HG03095 (cell line): Measurements from ENCODE around the gene FNDC3A.

ENCODE experiments used
- ATAC-seq: cut with Tn5 transposase; IDR thresholded peaks from one replicate; pipeline ENCODE4 v1.9.1; 2021; ENCODE audit warnings: moderate library complexity; ENCODE audit not compliant: unreplicated experiment

The FNDC3A gene, protein sequence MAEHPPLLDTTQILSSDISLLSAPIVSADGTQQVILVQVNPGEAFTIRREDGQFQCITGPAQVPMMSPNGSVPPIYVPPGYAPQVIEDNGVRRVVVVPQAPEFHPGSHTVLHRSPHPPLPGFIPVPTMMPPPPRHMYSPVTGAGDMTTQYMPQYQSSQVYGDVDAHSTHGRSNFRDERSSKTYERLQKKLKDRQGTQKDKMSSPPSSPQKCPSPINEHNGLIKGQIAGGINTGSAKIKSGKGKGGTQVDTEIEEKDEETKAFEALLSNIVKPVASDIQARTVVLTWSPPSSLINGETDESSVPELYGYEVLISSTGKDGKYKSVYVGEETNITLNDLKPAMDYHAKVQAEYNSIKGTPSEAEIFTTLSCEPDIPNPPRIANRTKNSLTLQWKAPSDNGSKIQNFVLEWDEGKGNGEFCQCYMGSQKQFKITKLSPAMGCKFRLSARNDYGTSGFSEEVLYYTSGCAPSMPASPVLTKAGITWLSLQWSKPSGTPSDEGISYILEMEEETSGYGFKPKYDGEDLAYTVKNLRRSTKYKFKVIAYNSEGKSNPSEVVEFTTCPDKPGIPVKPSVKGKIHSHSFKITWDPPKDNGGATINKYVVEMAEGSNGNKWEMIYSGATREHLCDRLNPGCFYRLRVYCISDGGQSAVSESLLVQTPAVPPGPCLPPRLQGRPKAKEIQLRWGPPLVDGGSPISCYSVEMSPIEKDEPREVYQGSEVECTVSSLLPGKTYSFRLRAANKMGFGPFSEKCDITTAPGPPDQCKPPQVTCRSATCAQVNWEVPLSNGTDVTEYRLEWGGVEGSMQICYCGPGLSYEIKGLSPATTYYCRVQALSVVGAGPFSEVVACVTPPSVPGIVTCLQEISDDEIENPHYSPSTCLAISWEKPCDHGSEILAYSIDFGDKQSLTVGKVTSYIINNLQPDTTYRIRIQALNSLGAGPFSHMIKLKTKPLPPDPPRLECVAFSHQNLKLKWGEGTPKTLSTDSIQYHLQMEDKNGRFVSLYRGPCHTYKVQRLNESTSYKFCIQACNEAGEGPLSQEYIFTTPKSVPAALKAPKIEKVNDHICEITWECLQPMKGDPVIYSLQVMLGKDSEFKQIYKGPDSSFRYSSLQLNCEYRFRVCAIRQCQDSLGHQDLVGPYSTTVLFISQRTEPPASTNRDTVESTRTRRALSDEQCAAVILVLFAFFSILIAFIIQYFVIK

DNA sequence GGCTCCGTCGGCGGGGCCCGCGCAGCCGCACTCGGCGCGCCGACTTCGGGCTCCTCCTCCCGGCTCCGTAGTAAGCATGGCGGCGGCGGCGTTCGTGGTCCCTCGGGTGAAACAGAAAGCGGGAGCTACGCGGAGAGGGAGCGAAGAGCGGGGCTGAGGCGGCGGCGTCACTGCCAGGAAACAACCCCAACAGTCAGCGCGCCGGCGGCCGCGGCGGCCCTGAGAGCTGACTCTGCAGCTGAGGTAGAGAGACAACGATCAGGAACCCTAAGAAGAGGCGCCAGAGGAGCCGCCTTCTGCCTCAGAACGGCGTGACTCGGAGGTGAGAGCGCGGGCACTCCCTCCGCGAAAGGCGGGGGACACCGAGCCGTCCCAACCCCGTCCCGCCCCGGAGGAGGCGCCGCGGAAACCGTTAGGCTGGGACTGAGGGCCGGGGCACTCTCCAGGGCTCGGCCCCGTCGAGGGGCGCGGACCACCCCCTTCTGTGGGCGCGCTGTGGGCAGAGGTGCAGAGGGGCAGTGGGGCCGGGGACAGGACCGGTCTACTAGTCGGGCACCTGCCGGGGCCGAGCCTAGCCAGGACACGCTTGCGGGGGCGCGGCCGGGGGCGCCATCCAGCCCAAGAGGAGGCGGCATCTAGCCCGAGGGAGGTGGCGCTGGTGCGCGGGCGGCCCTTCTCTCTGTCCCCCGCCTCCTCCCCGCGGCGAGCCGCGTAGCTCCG lies at the start of gene FNDC3A:
Gene FNDC3A (plus strand): TSS at position 57 of the 720 bp plus-strand sequence. CDS start 30,279 bp downstream, outside the sequence.
- ATAC-seq, result peak; percentile 63

GRCh38 chr13:48928757-48929430 lies 46.8 kb upstream of the FNDC3A start:
- ATAC-seq, result no peak

GRCh38 chr13:48930918-48931317 lies 44.8 kb upstream of the FNDC3A start:
- ATAC-seq, result no peak

DNA sequence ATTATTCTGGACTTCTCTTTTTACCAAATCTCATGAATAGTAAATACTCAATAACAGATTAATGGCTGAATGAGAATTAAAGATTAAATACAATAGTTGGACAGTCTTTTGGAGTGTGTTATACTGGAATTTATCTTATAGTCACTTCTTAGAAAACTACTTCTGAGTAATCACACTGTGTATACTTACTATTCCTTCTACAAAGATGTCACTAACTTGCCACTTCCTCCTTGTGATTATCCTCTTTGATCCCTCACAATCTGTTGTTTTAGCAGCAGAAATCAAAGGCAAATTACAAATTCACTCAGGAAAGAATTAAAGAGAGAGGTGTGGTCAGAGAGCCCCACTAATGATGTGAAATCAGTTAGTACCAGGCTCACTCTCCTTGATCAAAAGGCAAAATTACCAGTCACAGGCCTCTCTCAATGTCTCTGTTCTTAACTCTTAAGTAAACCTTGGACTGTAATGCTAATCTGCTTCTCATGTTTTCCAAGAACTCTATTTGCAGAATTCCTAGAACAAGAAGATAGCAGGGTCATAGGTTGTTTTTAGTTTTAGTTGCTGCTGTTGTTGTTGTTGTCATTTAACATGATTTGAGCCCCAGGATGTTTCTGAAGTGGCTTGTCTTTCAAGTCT lies 37.3 kb upstream of the FNDC3A start:
- ATAC-seq, result no peak

GRCh38 chr13:48939728-48940127 lies 36.0 kb upstream of the FNDC3A start:
- ATAC-seq, result no peak

- no peak for ATAC-seq
Observed at GRCh38 chr13:48942131-48942530, 33.6 kb upstream of the FNDC3A start.

GRCh38 chr13:48944221-48944620 lies 31.5 kb upstream of the FNDC3A start:
- ATAC-seq, result no peak

- ATAC-seq, result no peak
Observed at GRCh38 chr13:48945626-48946025, 30.1 kb upstream of the FNDC3A start.

DNA sequence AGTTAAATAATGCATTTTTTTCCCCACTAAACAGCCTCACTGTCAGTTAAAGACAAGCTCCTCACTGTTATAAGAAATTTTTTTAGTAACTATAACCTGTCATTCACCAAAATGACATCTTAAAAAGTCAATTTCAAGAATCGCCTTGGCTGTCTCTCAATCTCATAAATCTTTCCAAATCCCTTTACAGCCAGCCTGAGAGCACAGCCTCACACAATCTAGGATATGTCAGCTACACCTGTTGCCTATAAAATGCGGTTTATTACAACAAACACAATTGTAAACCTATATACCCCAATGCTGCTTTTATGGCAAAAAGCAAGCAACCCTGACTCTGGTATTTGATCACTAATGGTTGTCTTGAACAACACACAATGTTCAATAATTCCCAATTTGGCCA lies 29.5 kb upstream of the FNDC3A start:
- ATAC-seq, result no peak

DNA sequence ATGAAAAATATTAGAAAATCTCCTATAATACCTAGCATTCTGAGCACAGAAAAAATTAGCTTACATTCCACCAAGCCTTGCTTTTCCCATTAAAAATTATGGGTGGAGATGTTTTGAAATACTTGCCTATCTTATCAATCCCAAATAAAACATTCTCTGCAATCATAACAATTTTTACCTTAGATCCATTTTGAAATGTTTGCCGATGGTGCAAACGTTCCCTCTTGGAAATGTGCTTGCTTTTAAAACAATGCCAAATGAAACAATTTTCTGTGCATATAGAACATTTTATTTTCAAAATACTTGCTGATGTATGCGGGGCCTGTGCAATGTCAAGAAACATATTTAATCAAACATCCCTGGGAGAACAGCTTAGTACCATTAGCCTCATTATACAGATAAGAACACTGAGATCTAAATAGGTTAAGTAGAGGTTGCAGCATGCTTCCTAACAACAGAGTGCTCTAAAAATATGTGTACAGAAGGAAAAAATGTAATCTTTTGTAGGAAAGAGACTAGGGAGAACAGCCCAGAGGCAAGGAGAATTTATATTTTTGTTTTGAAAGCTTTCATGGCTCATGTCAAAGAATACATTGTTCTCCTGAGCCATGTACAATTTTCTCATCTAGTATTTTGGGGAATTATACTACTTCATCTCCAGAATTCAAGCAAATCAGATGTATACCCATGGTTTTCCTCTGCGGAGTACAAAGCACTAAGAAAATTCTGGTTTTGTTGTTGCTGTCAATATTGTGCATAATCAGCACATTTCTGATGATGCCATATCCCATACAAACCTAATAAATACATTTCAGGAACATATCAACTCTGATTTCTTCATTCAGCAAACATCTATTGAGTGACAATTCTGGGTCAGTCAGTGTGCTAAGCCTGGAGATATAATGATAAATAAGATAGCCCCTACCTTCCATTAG lies 25.9 kb upstream of the FNDC3A start:
- ATAC-seq, result no peak

- no peak for ATAC-seq
Observed at GRCh38 chr13:48950501-48950875, 25.2 kb upstream of the FNDC3A start.

GRCh38 chr13:48954081-48954480 lies 21.6 kb upstream of the FNDC3A start:
- ATAC-seq, result no peak

DNA sequence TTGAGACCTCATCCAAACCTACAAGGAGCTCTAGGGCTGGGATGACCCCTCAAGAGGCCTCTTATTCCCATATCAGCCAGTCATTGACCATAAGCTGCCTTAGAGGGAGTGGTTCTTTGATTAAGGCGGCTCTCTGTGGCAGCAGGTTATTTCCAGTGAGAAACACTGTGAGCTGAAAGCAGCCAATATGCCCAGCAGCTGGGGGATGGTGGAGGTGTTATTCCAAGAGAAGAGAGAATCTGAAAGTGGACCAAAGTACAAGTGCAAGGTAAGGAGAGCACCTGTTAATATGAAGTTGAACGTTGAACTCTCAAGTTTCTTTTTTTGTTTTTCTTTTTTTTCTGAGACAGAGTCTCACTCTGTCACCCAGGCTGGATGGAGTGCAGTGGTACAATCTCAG lies 20.2 kb upstream of the FNDC3A start:
- ATAC-seq, result no peak

- no peak for ATAC-seq
Observed at GRCh38 chr13:48961379-48961778, 14.3 kb upstream of the FNDC3A start.

DNA sequence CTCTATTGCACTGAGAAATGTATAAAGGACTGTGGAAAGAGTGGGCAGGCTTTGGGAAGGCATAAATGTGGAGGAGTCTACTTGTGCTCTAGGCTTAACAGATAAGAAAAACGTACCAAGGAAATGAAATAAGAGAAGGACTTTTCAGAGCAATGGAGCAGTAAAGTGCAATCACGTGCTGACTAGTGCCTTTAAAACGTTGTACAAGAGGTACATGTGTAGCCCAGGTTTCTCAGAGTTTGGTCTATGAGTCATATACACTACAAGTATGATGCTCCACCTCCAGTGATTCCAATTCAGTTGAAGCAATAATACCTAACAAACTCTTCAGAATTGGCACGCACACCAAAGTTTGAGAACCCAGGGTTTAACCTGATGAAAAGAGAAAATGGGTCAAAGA lies 13.4 kb upstream of the FNDC3A start:
- ATAC-seq, result no peak

- no peak for ATAC-seq
Observed at GRCh38 chr13:48965736-48966135, 10.0 kb upstream of the FNDC3A start.

DNA sequence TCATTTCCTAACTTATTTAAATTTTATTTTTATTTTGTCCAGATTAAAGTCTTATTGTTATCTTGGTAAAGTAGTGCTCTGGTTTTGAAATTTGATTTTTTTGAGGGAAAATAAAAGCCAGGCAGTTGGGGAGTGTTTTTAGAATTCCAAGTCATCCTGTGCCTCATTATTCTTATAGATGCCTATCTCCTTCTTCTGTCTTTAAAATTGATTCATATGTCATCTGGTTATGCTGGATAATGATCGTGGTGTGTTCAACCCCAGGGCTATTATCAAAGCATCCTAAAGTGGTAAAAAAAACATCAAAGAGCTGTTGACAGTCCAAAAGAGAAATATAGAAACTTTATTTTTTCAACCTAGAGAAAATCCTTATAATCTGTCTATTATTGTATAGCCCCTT lies 6.0 kb upstream of the FNDC3A start:
- no peak for ATAC-seq

- no peak for ATAC-seq
Observed at GRCh38 chr13:48973845-48974431, 1.8 kb upstream of the FNDC3A start.
